Activated CD4-positive, alpha-beta memory T cell treated with anti-CD3 and anti-CD28 coated beads, Interleukin-2, amount 10 ng/mL, durations not matched to agents 7 days and 5 days (primary cell): ENCODE data around the gene SPOCK1. TPM values are rescaled to one million over a fixed set of nuclear protein-coding genes. Genes with fewer than 3 reads are reported as not detected.

ENCODE experiments used
- CTCF ChIA-PET: fragments of 350-600 bp; sonication (Branson Sonifier 250); formaldehyde crosslinking; loops from one replicate; lab custom pipeline; 2021; ENCODE audit warnings: antibody characterized with exemption, inconsistent platforms; lab: Charles Lee
- POLR2A ChIA-PET: fragments of 350-600 bp; sonication (Branson Sonifier 250); formaldehyde crosslinking; loops from one replicate; lab custom pipeline; 2021; ENCODE audit warnings: antibody characterized with exemption; lab: Charles Lee
- DNase-seq: peaks from one replicate; pipeline ENCODE4 v3.0.0-alpha.2; 2020
- H3K27ac Mint-ChIP-seq: one replicate; pipeline ENCODE4 v1.8.0; 2021; ENCODE audit warnings: mild to moderate bottlenecking, mixed read lengths
- H3K27me3 Mint-ChIP-seq: one replicate; pipeline ENCODE4 v1.8.0; 2021; ENCODE audit warnings: mixed read lengths
- H3K36me3 Mint-ChIP-seq: one replicate; pipeline ENCODE4 v1.8.0; 2021; ENCODE audit warnings: low read depth, mixed read lengths
- H3K4me1 Mint-ChIP-seq: one replicate; pipeline ENCODE4 v1.8.0; 2021; ENCODE audit warnings: mixed read lengths
- H3K4me3 Mint-ChIP-seq: one replicate; pipeline ENCODE4 v1.8.0; 2021; ENCODE audit warnings: mild to moderate bottlenecking, mixed read lengths
- H3K9me3 Mint-ChIP-seq: one replicate; pipeline ENCODE4 v1.8.0; 2021; ENCODE audit warnings: mixed read lengths
- total RNA-seq, 2 experiments: library from RNA; stranded (reverse); gene quantifications; one replicate each; pipeline ENCODE4 v1.2.3, GENCODE V29; 2021

Gene SPOCK1
- total RNA-seq, 2 experiments from 2014 or later, result 0.73 to 0.86 TPM

DNA sequence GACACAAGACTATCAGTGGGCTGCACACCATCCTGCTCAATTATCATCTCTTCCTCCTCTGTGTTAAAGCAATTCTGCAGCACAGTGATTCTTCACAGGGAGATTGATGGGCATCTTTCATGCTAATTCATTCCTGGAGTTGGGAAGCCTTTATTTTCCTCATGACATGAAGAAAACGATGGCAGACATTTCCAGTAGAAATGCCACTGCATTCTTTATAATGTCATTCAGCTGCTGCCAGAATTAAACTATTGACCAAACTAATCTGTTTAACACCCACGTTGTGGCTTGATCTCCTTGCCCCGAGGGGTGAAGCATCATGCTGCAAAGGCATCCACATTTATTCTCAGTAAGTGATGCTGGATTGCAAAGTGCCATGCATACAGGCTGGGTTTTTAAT, 273.0 kb downstream of the SPOCK1 start:
- no peaks in the 10 kb centered on the region for H3K4me1 Mint-ChIP-seq
- H3K27me3 Mint-ChIP-seq, result no peaks in the 10 kb centered on the region
- DNase-seq, result no peak
- H3K36me3 Mint-ChIP-seq, result no peaks in the 10 kb centered on the region
- ChIA-PET POLR2A (no interaction called here), CTCF (no interaction called here)
- H3K9me3 Mint-ChIP-seq, result no peaks in the 10 kb centered on the region
- no peak overlapping the region for H3K4me3 Mint-ChIP-seq
- H3K27ac Mint-ChIP-seq, result no peak overlapping the region

DNA sequence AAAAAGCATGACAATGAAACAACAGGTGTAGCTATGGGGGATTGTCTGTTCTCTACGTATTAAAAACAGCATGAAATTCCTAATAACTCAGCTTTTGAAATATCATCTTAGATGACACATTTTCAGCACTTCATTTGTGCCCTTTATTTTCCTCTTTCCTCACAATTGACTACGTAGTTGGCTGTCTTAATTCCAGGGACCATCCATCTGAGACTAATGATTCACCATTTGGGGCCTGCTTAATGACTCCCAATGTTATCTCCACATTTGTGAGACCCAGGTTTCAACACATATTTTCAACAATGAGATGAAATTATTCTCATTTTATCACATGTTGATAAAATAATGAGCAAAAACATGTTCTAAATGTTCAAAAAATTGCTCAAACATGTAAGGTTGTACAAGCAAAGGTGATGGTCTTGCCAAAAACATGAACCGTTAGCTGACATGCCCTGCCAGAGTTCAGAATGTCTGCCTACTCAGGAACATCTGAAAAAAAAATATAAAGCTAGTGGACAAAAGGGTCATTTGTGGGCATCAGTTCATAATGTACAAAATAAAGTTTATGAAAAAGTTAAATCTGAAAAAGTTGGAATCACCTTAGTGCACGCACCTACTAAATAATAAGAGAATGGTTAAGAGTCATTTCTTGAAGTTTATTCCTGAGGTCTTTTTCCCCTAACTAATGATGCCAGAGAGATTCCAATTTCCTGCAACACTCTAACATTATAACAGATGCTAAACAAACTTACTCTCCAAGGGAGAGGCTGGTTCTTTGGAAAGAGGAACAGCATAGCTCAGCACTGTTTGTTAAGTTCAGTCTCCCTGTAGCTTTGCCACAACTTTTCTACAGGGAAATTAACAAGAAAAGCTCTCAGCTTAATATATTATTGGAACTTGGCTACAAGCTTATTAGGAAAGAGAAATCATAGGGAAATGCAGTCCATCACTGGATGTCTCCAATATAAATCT, 275.5 kb downstream of the SPOCK1 start:
- Mint-ChIP-seq H3K27ac (no peak overlapping the region), H3K9me3 (no peaks in the 10 kb centered on the region), H3K27me3 (no peaks in the 10 kb centered on the region), H3K4me3 (no peak overlapping the region), H3K36me3 (no peaks in the 10 kb centered on the region), H3K4me1 (no peaks in the 10 kb centered on the region)
- DNase-seq, result no peak
- CTCF ChIA-PET, result no interaction called here
- POLR2A ChIA-PET, result no interaction called here

DNA sequence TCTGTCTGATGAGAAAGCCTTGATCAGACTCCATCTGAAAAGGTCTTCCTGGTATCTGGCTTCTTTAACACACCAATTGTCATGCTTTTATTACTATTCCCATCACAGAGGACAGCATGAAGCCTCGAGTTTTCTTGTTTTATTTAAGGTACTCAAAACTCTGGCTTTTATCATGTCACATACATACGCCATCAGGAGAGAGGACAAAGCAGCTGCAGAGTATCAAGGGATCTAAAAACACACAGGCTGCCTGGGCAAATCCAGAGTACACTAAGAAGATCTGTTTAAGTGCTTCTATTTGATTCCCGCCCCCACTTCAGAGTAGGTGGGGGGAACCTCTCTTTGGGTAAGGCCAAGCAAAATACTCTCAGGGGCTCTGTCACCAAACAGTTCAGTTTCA, 277.2 kb downstream of the SPOCK1 start:
- Mint-ChIP-seq H3K4me3 (no peak overlapping the region), H3K4me1 (no peaks in the 10 kb centered on the region), H3K27me3 (no peaks in the 10 kb centered on the region), H3K9me3 (no peaks in the 10 kb centered on the region), H3K36me3 (no peaks in the 10 kb centered on the region), H3K27ac (no peak overlapping the region)
- POLR2A ChIA-PET, result no interaction called here
- no peak for DNase-seq
- CTCF ChIA-PET, result no interaction called here

DNA sequence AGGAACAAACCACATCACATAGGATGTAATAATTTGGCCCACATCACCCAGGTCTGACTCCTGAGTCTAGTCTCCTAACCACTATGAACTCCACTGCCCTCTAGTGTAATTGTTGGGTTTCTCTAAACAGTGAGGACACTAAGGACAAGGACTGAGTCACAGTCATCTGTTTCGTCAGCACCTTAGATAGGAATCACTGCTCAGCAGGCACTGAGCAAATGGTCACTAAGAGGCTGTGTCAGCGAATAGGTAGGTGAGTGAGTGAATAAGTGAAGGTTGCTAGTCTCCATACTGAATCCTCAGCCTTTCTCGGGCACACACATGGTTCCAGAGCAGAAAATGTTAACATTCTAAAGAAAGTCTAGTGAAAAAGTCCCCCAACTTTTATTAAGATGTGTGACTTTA, 278.6 kb downstream of the SPOCK1 start:
- no peak overlapping the region for H3K4me3 Mint-ChIP-seq
- no peak overlapping the region for H3K27ac Mint-ChIP-seq
- no peaks in the 10 kb centered on the region for H3K9me3 Mint-ChIP-seq
- H3K4me1 Mint-ChIP-seq, result no peaks in the 10 kb centered on the region
- no peaks in the 10 kb centered on the region for H3K27me3 Mint-ChIP-seq
- no peaks in the 10 kb centered on the region for H3K36me3 Mint-ChIP-seq
- DNase-seq, result no peak
- ChIA-PET CTCF (no interaction called here), POLR2A (no interaction called here)

DNA sequence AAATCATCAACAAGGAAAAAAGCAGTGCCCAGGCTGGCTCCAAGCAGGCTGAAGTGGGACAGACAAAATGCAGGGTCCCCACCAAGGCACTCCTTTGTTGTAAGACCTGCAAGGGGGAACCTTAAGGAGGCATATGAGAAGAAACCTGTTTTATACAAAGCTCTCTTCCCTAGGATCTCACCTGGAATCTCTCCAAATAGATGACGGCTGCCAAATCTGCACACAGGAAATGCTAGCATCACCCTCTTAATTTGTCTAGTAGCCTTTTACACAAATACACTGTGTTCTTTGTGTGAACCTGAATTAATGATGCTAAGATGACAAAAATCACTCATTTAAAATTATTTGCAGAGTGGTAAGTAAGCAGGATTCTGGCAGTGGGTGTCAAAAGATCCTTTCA, 280.2 kb downstream of the SPOCK1 start:
- CTCF ChIA-PET, result no interaction called here
- DNase-seq, result no peak
- no peak overlapping the region for H3K27ac Mint-ChIP-seq

DNA sequence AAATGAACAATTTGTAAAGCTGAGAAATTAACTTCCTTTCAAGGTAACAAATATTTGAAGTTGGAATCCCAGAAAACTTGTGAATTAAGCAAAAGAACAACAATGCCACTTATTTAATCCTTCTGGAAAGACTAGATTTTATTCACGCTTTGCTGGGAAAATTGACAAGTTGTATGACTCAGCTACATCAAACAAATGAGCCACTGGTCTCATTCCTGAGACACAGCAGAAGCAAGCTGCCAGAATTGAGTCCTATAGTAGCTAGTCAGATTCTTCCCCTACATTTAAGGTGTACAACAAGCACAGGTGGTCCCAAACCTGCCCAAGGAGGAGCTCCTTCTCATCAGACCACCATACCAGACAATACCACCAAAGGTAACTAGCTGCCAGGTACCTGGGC, 280.7 kb downstream of the SPOCK1 start:
- CTCF ChIA-PET, result no interaction called here
- H3K4me1 Mint-ChIP-seq, result no peaks in the 10 kb centered on the region

More for the DNA sequence above, 280.2 kb downstream of the SPOCK1 start:
- POLR2A ChIA-PET, result no interaction called here
- Mint-ChIP-seq H3K4me3 (no peak overlapping the region), H3K36me3 (no peaks in the 10 kb centered on the region), H3K27me3 (no peaks in the 10 kb centered on the region), H3K4me1 (no peaks in the 10 kb centered on the region), H3K9me3 (no peaks in the 10 kb centered on the region)

DNA sequence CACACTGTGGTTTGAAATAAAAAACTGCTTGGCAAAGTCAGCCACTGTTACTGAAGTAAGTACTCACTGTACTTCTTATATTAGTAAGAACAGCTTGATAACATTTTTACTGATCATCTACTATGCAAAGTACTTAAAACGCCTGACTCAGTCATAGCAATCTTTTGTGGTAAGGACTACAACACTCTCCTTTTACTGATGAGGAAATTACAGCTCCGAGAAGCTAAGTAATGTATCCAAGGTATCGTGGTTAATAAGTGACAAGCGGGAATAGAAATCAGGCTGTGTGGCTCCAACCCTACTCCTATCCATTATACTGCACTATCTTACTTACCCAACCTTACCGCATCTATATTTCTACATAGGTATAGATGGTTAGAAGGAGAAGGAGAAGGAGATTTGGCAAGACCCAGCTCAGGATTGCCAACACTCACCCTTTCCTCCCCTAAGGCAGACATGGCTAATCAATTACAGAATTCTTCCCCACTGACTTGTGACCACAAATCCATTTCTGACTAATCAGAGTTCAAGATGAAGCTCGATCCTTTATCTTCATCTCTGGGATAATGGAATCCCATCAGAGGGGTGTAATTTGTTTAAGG, 281.4 kb downstream of the SPOCK1 start:
- Mint-ChIP-seq H3K9me3 (no peaks in the 10 kb centered on the region), H3K27ac (no peak overlapping the region), H3K4me3 (no peak overlapping the region), H3K27me3 (no peaks in the 10 kb centered on the region), H3K36me3 (no peaks in the 10 kb centered on the region), H3K4me1 (no peaks in the 10 kb centered on the region)
- ChIA-PET CTCF (no interaction called here), POLR2A (no interaction called here)
- DNase-seq, result no peak

More for the DNA sequence above, 280.7 kb downstream of the SPOCK1 start:
- POLR2A ChIA-PET, result no interaction called here
- Mint-ChIP-seq H3K9me3 (no peaks in the 10 kb centered on the region), H3K27me3 (no peaks in the 10 kb centered on the region), H3K4me3 (no peak overlapping the region), H3K27ac (no peak overlapping the region), H3K36me3 (no peaks in the 10 kb centered on the region)
- no peak for DNase-seq

DNA sequence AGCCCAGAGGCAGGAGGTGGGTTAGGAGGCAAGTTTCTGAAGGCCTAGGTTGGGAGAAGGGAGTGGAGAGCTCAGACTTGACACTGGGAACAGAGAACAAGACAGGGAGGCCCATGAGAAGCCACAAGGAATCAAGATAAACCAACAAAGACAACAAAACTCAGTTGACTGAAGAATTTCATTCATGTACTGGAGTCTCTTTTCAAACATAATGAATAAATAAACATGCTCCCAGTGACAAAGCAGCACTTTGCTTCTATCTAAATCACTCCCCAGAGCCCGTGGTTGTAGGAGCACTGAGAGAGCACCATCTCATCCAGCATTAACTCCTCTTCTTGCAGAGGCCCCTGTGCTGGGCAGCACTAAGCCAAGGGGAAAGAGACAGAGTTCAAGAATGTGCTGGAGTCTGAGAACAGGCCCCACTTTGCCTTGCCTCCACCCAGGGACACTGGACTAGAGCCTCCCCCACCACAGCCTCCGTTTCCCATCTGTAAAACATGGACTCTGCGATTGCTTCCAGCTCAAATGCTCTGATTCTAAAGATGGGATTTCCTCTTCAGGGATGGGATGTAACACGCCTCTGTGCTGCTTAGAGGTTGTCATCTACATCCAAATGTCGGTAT, 282.0 kb downstream of the SPOCK1 start:
- POLR2A ChIA-PET, result no interaction called here

DNA sequence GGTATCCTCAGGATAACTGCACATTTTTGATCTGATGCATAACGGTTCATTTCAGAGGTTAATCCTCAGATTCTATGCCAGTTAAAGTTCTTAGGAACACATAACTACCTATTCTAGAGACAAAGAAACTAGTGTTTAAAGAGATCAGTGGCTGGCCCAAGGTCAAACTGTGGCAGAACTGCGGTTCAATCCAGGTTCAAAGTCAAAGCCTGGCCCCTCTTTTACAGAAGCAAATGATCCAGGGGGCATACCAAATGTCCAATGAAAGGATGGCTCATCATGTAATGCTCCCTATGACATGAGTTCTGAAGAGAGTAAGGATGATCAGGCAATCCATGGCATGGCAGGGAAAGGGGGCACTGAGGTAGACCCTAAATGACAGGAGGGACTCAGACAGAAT, 283.3 kb downstream of the SPOCK1 start:
- CTCF ChIA-PET, result no interaction called here
- no peaks in the 10 kb centered on the region for H3K9me3 Mint-ChIP-seq
- no peak for DNase-seq
- POLR2A ChIA-PET, result no interaction called here
- no peak overlapping the region for H3K4me3 Mint-ChIP-seq
- no peaks in the 10 kb centered on the region for H3K27me3 Mint-ChIP-seq
- no peaks in the 10 kb centered on the region for H3K36me3 Mint-ChIP-seq
- no peak overlapping the region for H3K27ac Mint-ChIP-seq
- H3K4me1 Mint-ChIP-seq, result no peaks in the 10 kb centered on the region

More for the DNA sequence above, 282.0 kb downstream of the SPOCK1 start:
- H3K4me1 Mint-ChIP-seq, result no peaks in the 10 kb centered on the region
- CTCF ChIA-PET, result no interaction called here
- H3K9me3 Mint-ChIP-seq, result no peaks in the 10 kb centered on the region
- H3K4me3 Mint-ChIP-seq, result no peak overlapping the region
- H3K36me3 Mint-ChIP-seq, result no peaks in the 10 kb centered on the region
- no peaks in the 10 kb centered on the region for H3K27me3 Mint-ChIP-seq
- DNase-seq, result no peak
- H3K27ac Mint-ChIP-seq, result no peak overlapping the region

DNA sequence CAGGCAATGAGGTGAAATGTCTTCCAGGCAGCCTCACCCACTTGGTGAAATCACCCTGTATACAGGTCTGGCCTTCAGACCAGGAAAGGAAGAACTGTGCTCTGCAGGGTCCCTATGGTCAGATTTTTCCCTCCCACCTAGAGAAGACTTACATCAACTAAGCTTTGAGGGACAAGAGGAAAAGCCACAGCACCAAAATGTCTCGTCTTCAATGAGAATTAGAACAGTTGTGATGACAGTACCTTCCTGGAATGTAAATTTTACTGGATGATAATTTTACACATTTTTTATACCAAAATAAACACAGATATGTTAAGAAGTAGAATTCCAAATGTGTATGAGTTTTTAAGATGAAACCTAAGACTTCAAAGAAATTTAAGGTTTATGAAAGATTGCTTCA, 283.9 kb downstream of the SPOCK1 start:
- Mint-ChIP-seq H3K27ac (no peak overlapping the region), H3K4me3 (no peak overlapping the region), H3K4me1 (no peaks in the 10 kb centered on the region), H3K36me3 (no peaks in the 10 kb centered on the region), H3K9me3 (no peaks in the 10 kb centered on the region), H3K27me3 (no peaks in the 10 kb centered on the region)
- ChIA-PET CTCF (no interaction called here), POLR2A (no interaction called here)
- no peak for DNase-seq

DNA sequence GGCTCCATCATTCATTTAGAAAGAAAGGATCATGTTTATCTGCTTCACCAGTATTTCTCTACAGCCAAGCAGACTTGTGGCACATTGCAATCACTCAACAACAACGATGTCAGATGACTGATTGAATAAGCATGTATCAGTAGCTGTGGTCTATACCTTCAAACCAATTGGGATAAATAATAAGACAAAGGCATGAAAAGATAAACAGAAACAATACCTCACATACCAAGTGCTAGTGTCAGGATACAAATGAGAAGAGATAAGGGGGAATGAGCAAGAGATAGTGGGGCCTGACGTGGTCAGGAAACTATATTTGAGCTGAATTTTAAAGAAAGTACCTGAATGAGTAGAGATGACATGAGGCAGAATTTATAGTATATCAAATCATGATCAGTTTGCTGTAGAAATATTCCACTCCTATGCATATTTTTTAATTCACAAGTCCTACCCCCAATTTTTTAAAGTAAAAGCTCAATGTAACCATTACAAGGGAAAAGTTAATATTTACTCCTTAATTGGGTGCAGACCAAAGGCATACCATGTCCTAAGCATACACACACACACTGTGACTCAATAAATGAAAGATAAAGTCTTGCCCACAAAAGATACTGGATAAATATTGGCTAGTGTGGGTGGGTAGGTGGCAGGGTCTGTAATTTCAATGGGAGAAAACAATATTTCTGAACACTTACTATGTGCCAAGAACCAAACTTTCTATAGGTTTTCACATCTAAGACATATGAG, 284.5 kb downstream of the SPOCK1 start:
- Mint-ChIP-seq H3K9me3 (no peaks in the 10 kb centered on the region), H3K27ac (no peak overlapping the region), H3K36me3 (no peaks in the 10 kb centered on the region), H3K4me1 (no peaks in the 10 kb centered on the region), H3K27me3 (no peaks in the 10 kb centered on the region), H3K4me3 (no peak overlapping the region)
- ChIA-PET CTCF (no interaction called here), POLR2A (no interaction called here)
- DNase-seq, result no peak

DNA sequence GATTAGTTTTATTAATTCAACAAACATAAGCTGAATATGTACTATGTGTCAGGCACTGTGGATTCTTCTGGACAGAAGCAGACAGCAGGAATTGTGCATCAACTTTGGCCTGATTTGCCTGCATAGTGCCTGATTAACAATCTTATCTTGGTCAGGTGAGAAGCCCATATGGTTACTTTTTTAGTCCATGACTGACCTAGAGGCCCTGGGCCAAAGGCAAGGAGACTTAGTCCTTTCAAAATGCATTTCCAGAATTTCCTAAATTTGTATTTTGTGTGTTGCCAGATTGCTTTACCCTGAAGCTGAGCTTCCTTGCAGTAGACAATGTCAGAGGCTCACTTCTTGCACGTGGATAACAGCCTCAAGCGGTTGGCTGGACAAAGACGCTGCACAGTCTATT, 286.7 kb downstream of the SPOCK1 start:
- Mint-ChIP-seq H3K9me3 (no peaks in the 10 kb centered on the region), H3K36me3 (no peaks in the 10 kb centered on the region), H3K27ac (no peak overlapping the region), H3K4me1 (no peaks in the 10 kb centered on the region), H3K4me3 (no peak overlapping the region), H3K27me3 (no peaks in the 10 kb centered on the region)
- DNase-seq, result no peak
- ChIA-PET POLR2A (no interaction called here), CTCF (no interaction called here)

DNA sequence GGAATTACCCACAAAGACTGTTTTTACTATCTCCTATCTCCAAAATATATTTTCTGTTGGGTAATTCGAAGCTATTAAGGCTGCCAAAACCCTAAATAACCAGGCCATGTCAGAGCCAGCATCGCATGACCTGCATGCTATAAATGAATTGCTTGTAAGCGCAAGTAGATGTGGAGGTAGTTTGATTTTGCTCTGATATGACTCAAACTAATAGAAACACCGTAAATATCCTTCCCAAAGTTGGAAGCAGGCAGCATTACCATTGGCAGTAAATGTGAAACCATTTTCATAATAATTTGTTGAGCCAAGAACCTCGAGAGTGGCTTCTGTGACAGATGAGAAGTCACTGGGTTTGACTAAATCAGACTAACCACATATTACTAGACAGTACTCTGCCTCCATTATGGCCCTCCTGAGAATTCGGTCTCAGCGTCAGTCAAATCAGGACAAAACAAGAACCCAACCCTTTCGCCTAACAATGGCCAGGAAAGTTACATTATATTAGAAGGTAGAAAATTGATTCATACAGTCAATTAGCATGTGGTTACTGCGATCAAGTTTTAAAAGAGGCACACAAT, 289.8 kb downstream of the SPOCK1 start:
- Mint-ChIP-seq H3K27ac (no peak overlapping the region), H3K9me3 (no peaks in the 10 kb centered on the region), H3K36me3 (no peaks in the 10 kb centered on the region), H3K4me1 (no peaks in the 10 kb centered on the region), H3K4me3 (no peak overlapping the region), H3K27me3 (no peaks in the 10 kb centered on the region)
- DNase-seq, result no peak
- POLR2A ChIA-PET, result no interaction called here
- CTCF ChIA-PET, result no interaction called here
